Measurements from ENCODE around the gene CLDN6.

Gene CLDN6

DNA sequence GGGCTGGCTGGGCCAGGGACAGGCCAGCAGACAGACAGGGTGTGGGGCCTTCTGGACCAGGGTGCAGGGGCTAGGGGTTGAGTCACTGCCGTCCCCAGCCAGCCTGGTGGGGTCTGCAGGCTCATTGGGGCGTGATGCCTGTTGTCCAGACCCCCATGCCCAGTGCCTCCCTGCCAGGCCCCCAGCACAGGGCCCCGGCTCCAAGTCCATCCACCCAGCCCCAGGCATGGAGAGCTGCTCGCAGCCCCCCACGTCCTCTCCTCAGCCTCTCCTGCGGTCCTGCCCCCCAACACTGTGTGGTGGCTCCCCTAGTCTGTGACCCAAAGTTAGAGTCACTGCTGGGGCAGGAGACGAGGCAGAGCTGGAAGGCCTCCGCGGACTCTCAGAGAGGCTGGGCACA, 30.7 kb downstream of the CLDN6 start:
- DNase-seq (ENCODE audit: low spot score): no peak

DNA sequence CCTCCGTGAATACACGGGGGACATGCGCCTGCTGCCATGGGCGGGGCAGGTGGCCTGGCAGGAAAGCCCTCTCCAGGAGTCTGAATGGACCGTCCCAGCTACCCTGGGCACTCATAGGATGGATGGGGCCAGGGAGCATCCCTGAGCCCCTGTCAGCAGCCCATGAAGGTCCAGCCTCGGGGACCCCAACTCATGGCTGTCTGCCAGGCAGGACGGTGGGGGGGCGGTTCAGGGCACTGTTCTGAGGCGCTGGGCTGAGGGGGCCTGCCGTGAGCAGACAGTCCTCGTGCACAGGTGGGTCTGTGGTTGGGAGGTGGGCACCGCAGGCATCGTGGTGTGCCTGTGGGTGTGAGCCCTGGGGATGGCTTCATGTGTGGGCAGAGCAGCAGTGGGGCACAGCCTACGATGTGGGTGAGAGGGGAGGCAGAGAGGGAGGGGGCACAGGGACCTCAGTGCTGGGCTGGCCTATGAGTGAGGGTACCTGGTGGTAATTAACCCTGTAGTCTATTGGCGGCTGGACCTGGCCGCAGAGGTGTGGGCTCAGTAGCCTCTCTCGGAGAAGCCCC, 31.3 kb downstream of the CLDN6 start:
- DNase-seq (ENCODE audit: low spot score): no peak

DNA sequence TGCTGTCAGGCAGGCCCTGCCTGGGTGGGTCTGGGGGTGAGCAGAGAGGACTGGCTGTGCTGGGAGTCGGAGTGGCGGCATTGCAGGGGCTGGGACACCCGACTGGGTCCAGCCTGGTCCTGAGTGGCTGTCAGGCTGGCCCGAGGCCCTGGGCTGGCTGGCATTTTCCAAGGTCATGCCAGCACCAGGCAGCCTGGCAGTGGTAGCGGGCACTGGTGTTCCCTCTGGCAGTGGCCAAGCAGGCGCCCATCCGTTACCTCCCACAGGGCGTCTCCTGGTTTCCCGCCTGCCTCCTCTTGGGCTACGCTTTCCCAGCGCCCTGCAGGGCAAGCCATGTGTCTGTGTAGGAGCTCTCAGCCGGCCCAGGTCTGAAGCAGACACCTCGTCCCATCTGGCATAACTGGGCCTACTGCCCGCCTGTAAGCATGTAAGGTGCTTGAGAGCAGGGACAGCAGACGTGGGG, 32.1 kb downstream of the CLDN6 start:
- DNase-seq (ENCODE audit: low spot score): no peak

DNA sequence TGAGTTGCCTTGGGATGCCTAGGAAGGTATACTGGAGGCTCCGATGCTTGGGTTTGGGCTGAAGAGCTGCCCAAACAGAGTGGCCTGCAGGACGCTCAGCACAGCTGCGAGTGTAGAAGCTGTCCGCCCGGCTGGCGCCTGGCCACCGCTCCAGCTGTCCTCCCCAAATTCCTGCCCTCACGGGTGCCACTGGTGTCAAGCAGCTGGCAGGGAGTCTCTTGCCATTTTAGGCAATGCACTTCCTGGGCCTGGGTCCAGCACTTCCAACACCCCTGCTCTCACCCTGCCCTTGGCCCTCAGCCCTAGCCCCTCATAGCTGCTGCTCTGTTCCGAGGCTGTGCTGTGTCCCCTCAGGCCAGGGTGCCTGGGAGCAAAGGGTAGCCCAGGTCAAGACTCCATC, 32.5 kb downstream of the CLDN6 start:
- no peak for DNase-seq (ENCODE audit: low spot score)

GRCh38 chr16:2983706-2984136, 34.3 kb downstream of the CLDN6 start:
- DNase-seq (ENCODE audit: low spot score): peak; percentile 86

DNA sequence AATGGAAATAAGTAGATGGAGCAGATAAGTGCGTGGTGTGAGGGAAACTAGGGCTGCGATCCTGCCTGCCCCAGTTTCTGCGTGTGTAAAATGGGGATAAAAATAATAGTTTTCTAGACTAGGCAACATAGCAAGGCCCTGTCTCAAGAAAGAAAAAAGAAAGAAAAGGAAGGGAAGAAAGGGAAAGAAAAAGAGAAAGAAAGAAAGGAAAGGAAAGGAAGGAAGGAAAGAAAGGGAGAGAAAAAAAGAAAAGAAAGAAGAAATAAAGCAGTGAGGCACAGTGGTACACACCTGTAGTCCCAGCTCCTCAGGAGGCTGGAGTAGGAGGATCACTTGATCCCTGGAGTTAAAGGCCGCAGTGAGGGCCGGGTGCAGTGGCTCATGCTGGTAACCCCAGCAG, 35.6 kb downstream of the CLDN6 start:
- DNase-seq (ENCODE audit: low spot score): no peak

DNA sequence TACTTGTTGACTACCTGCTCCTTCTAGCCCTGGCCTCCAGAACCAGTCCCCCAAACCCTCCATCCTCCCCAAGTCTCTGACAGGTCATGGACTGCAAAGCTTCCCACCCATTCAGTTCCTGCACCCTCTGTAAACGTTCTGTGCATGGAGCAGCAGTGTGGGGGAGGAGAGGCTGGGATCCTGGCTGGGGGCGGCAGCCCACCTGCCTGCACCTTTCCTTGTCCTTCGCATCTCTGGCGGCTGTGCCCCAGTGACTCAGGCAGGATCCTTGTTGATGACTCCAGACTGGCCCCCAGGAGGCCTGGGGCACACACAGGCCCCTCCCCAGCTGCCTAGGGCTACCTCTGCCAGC, 36.1 kb downstream of the CLDN6 start:
- no peak for DNase-seq (ENCODE audit: low spot score)

GRCh38 chr16:2981177-2981898, 36.6 kb downstream of the CLDN6 start:
- DNase-seq (ENCODE audit: low spot score): no peak

DNA sequence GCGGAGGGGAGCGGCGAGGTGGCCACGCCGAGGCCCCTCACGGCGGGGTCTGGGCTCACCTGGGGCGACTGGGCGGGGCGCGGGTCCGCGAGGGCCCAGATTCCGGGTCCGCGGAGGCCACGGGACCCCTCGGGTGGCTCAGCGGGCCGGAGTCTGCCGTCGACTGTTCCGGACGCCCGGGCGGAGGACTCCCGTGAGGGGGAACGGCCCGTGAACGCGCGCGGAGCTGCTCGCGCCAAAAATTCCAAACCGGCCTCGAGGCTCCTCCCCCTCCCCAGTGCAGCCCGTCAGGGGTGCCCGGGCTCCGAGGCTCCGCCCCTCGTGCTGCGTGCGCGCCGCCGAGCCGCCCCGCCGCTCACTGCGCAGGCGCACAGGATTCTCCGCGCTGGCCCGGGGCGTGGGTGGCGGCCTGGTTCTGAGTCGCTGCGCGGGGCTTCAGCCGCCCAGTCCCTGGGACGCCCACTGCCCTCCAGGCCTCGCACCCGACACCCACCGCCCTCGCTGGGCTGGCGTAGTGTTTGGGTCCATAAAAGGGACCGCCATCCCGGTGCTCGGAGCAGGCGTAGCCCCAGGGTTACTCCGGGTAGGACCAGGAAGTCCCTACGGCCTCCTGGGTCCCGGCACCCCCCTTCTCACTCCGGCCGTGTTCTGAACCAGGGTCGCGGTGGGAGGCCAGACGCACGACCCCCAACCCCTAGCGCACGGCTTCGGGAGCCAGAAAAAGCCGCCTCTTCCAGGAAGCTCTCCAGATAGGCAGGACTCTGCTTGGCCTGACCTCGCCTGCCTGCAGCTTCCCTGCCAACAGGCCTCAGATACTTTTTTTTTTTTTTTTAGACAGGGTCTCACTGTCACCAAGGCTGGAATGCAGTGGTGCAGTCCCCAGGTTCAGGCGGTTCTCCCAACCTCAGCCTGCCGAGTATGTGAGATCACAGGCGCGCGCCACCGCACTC, 37.5 kb downstream of the CLDN6 start, which contains the start of gene PKMYT1:
Gene PKMYT1, minus strand, starts transcription at position 220 of the 950 bp plus-strand sequence. CDS start 789 bp downstream, outside the sequence.
- DNase-seq (ENCODE audit: low spot score): peak; percentile 94

- no peak for DNase-seq (ENCODE audit: low spot score)
These were observed 38.2 kb downstream of the CLDN6 start for GRCh38 chr16:2979669-2980226.

DNA sequence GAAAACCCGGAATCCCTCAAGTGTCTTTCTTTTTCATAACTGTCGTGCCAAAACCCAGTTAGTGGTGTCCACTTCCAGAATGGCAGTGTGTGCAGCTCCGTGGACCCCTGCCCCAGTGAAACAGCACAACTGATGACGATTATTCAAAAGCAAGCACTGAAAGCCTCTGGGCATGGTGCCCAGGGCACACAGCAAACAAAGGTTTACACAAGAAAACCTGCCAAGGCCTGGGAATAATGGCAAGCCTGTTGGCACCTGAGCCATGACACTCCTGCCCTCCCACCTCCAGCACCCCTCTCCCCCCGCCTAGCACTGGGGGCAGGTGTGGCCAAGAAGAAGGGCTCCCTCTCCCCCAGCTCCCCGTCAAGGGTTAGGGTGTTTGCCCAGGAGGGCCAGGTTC, 40.5 kb downstream of the CLDN6 start:
- no peak for DNase-seq (ENCODE audit: low spot score)

DNA sequence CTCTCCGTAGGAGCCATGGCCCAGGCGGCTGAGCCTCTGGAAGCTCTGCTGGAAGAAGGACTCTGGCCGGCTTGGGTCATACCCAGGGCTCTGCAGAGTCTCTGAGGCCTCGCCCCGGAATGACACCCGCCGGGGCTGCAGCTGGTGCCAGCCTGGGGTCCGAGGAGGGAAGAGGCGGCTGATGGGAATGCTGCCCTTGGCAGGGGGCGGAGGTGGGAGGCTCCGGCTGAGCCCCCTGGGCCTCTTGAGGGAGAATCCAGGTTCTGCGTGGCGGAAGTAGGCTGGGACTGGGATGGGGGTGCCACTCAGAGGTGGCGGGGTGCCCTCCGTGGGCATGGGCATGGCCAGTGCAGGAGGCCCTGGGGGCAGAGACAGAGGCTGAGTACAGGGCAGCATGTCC, 41.3 kb downstream of the CLDN6 start:
- DNase-seq (ENCODE audit: low spot score): no peak

GRCh38 chr16:2976201-2976600, 41.8 kb downstream of the CLDN6 start:
- DNase-seq (ENCODE audit: low spot score): no peak

GRCh38 chr16:2975161-2975795, 42.7 kb downstream of the CLDN6 start:
- no peak for DNase-seq (ENCODE audit: low spot score)

GRCh38 chr16:2974319-2975056, 43.5 kb downstream of the CLDN6 start:
- DNase-seq (ENCODE audit: low spot score): no peak

DNA sequence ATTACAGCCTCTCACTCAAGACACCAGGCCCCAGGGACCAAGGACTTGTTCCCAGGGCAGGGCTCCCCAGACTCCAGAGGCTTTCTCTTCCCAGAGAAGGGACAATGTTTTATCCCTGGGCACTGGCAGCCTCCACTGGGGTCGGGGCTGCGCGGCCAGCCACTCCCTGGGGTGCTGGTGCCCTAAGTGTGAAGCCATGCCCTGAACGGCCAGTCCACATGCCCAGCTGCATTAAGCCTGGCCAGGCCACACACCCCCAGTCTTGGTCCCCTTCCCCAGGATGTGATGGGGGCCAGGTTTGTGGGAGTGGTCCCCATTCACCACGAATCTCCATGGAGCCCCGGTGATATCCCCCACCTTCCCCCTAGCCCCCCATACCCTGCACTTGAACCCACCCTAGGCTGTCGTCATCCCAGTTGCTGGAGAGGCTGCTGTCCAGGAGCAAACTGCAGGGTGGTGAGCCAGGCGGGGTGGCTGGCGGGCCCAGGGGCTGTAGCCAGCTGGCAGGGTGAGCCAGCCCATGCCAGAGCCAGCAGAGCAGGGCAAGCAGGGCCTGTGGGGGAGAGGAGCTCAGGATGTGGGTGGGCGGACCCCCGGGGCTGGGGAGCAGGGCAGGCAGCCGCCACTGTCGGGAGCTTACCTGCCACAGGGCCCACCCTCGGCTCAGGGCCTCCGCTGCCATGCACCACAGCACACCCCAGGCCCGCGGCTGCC, 44.2 kb downstream of the CLDN6 start:
- DNase-seq (ENCODE audit: low spot score): no peak

DNA sequence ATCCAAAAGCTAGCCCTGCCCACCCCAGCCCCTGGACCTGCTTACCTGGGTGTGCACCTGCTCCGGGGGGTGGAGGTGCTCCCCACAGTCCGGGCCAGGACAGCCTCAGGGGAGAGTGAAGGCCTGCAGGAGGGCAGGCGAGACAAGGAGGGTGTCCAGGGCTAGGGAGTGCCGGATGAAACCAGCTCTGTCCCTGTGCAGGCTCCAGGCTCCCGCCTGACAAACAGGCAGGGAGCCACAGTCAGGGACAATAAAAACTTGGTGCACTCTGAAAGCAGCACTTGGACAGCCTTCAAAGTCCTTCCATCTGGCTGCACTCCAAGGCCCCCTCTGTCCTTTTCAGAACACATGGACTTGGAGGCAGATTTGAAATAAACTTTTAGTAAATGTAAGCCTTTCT, 44.9 kb downstream of the CLDN6 start:
- no peak for DNase-seq (ENCODE audit: low spot score)

DNA sequence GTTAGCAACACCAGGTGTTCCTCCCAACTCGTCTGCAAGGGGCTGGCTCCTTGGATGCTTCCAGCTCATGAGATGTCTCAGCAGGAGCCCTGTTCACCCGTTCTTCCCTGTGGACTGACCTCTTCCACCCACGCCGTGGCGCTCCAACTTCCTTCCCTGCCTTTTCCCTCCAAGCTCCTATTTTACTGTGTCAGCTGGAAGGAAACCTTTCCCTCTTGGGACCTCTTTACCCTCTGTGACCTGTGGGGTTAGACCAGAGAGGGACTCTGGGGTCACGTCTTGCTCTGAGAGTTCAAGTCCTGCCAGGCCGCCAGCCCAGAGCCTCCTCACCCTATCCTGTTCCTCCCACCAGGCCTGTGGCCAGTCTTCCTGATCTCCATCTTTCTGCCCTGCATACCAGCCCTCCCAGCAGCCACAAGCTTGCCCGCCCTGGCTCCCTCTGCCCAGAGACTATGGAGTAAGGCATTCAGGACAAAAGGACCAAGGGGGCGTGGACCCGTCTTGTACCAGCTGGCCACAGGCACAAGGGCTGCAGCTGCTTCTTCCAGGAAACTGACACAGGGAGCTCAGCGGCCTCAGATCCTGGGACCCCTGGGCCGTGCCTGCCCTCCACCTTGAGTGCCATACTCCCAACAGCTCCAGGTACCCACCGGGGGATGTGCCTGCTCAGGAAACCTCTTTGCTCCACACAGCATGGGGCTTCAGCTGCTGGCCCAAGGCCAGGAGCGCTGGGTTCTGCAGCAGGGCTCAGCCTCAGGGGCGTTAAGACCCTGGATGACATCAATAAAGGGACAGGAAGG, 45.8 kb downstream of the CLDN6 start:
- no peak for DNase-seq (ENCODE audit: low spot score)

GRCh38 chr16:2971134-2971984, 46.6 kb downstream of the CLDN6 start:
- DNase-seq (ENCODE audit: low spot score): no peak
